GM12864 (cell line): ENCODE measurements around the gene HDAC4.

Experiments used
- DNase-seq: peaks from one replicate; pipeline ENCODE4 v3.0.0-alpha.2; 2011; ENCODE audit warnings: low read depth
- H3K4me3 ChIP-seq: 2 replicates; pipeline ENCODE4 v1.5.1; 2011; ENCODE audit warnings: mild to moderate bottlenecking, low read depth, low read length, control low read depth
- TF ChIP-seq, protein P1 (sequence below): IDR thresholded peaks from 2 replicates; pipeline ENCODE4 v1.5.1; 2011; ENCODE audit warnings: low read depth, mild to moderate bottlenecking, moderate library complexity, low read length, control low read depth, inconsistent platforms; ENCODE audit errors: missing control alignments

The HDAC4 gene

GRCh38 chr2:239050252-239050649, 350.6 kb downstream of the HDAC4 start:
- no peak overlapping the region for H3K4me3 ChIP-seq
- TF ChIP-seq, protein P1, sequence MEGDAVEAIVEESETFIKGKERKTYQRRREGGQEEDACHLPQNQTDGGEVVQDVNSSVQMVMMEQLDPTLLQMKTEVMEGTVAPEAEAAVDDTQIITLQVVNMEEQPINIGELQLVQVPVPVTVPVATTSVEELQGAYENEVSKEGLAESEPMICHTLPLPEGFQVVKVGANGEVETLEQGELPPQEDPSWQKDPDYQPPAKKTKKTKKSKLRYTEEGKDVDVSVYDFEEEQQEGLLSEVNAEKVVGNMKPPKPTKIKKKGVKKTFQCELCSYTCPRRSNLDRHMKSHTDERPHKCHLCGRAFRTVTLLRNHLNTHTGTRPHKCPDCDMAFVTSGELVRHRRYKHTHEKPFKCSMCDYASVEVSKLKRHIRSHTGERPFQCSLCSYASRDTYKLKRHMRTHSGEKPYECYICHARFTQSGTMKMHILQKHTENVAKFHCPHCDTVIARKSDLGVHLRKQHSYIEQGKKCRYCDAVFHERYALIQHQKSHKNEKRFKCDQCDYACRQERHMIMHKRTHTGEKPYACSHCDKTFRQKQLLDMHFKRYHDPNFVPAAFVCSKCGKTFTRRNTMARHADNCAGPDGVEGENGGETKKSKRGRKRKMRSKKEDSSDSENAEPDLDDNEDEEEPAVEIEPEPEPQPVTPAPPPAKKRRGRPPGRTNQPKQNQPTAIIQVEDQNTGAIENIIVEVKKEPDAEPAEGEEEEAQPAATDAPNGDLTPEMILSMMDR, result no peak
- no peak for DNase-seq

- TF ChIP-seq, protein P1, result no peak
- DNase-seq, result no peak
- no peak overlapping the region for H3K4me3 ChIP-seq
These were observed 351.2 kb downstream of the HDAC4 start for GRCh38 chr2:239049421-239050251.

DNA sequence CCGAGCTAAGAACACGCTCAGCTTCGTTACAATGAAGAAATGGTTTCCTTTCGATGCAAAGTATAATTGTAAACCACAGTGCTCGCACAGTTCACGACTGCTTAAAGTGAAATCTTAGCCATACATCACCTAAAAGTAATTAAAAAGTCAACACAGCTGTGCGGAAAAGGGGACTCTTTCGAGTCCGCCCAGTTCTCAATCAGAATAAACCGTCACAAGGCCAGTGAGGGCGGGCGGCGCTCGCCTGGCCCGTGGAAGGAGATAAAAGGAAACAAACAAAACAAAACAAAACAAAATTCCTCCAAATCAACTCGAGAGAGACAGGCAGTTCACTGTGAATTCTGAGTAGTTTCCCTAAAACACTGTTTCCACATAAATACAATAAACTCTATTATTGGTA, 352.1 kb downstream of the HDAC4 start:
- no peak for DNase-seq
- no peak overlapping the region for H3K4me3 ChIP-seq
- TF ChIP-seq, protein P1, result no peak

GRCh38 chr2:239047861-239048260, 353.0 kb downstream of the HDAC4 start:
- TF ChIP-seq, protein P1, result no peak
- H3K4me3 ChIP-seq, result no peak overlapping the region
- no peak for DNase-seq

- no peak overlapping the region for H3K4me3 ChIP-seq
- TF ChIP-seq, protein P1, result no peak
- no peak for DNase-seq
These were observed 353.4 kb downstream of the HDAC4 start for GRCh38 chr2:239047420-239047819.

GRCh38 chr2:239046822-239047221, 354.0 kb downstream of the HDAC4 start:
- no peak for DNase-seq
- TF ChIP-seq, protein P1, result no peak
- H3K4me3 ChIP-seq, result no peak overlapping the region

GRCh38 chr2:239044336-239044735, 356.5 kb downstream of the HDAC4 start:
- no peak for DNase-seq
- no peak overlapping the region for H3K4me3 ChIP-seq
- TF ChIP-seq, protein P1, result no peak
